GM12878 (cell line): Measurements from ENCODE around the gene SLC4A5. TPM values are rescaled to one million over a fixed set of nuclear protein-coding genes. Genes with fewer than 3 reads are reported as not detected.

Experiments used
- ATAC-seq: fragments of 200-7000 bp; cut with Tn5 transposase; 3 replicates; pipeline ENCODE4 v1.9.1; 2020; ENCODE audit warnings: mild to moderate bottlenecking, moderate library complexity
- BruUV-seq: library from RNA; stranded (reverse); fragments of 400-500 nt; replicated peaks from 2 replicates; lab custom pipeline; 2021; lab: Mats Ljungman, UMichigan
- CTCF ChIA-PET: fragments of 300-600 bp; sonication (Branson Sonifier 250); formaldehyde crosslinking; extraction: SDS; loops from one replicate; lab custom pipeline; 2021; ENCODE audit warnings: inconsistent platforms; lab: Yijun Ruan, JAX
- POLR2A ChIA-PET: fragments of 350-600 bp; formaldehyde crosslinking; extraction: SDS; loops from one replicate; lab custom pipeline; 2021; ENCODE audit warnings: inconsistent platforms; lab: Charles Lee
- RAD21 ChIA-PET: fragments of 300-600 bp; sonication (Branson Sonifier 250); formaldehyde crosslinking; loops from one replicate; lab custom pipeline; 2023; ENCODE audit warnings: antibody characterized with exemption; ENCODE audit not compliant: unreplicated experiment; lab: Charles Lee
- SMC1A ChIA-PET: fragments of 300-600 bp; sonication (Branson Sonifier 250); formaldehyde crosslinking; loops from one replicate; lab custom pipeline; 2023; ENCODE audit not compliant: unreplicated experiment, uncharacterized antibody; lab: Charles Lee
- DNase-seq: peaks from one replicate; pipeline ENCODE4 v3.0.0-alpha.2; 2011; ENCODE audit warnings: low read depth, low spot score
- FAIRE-seq: peaks from 3 replicates; lab custom pipeline; 2011; peaks lifted over from hg19 to GRCh38; lab: Jason Lieb, UNC
- H2AFZ ChIP-seq: 2 replicates; pipeline ENCODE4 v1.6.0; 2011; ENCODE audit warnings: low read depth, low read length, control low read depth; ENCODE audit not compliant: control insufficient read depth
- H3K27ac ChIP-seq: 2 replicates; pipeline ENCODE4 v1.5.1; 2011; ENCODE audit warnings: control low read depth; ENCODE audit not compliant: control insufficient read depth, insufficient read depth
- H3K27me3 ChIP-seq, 2 experiments: replicated peaks in 1 of 2; 2 replicates each; pipeline versions ENCODE4 v1.6.0 to v1.6.1; 2011; ENCODE audit warnings: low read length in 1 of 2; ENCODE audit not compliant: control insufficient read depth in 2 of 2, insufficient read depth in 2 of 2
- H3K36me3 ChIP-seq, 2 experiments: 2 replicates each; pipeline ENCODE4 v1.5.1; 2011; ENCODE audit warnings: low read length in 1 of 2; ENCODE audit not compliant: control insufficient read depth in 2 of 2, insufficient read depth in 2 of 2
- H3K4me1 ChIP-seq: 2 replicates; pipeline ENCODE4 v1.6.1; 2011; ENCODE audit warnings: mild to moderate bottlenecking, low read length, moderate library complexity, mixed read lengths; ENCODE audit not compliant: control insufficient read depth, insufficient read depth
- H3K4me2 ChIP-seq: 2 replicates; pipeline ENCODE4 v1.6.0; 2011; ENCODE audit warnings: control low read depth; ENCODE audit not compliant: control insufficient read depth, insufficient read depth
- H3K4me3 ChIP-seq: fragments of 200-600 bp; sonication (generic); 2 replicates; pipeline ENCODE4 v1.5.1; 2016
- H3K79me2 ChIP-seq: 2 replicates; pipeline ENCODE4 v1.6.0; 2011; ENCODE audit warnings: low read length; ENCODE audit not compliant: control insufficient read depth, insufficient read depth
- H3K9ac ChIP-seq: 2 replicates; pipeline ENCODE4 v1.8.0; 2011; ENCODE audit warnings: low read length, control low read depth, mixed read lengths; ENCODE audit not compliant: control insufficient read depth, insufficient read depth
- H3K9me3 ChIP-seq: replicated peaks from 3 replicates; pipeline ENCODE4 v1.5.1; 2011; ENCODE audit warnings: mild to moderate bottlenecking, low read length; ENCODE audit not compliant: control insufficient read depth, insufficient read depth
- H4K20me1 ChIP-seq: 2 replicates; pipeline ENCODE4 v1.6.0; 2011; ENCODE audit not compliant: control insufficient read depth, insufficient read depth
- BACH1 ChIP-seq: fragments of 450-650 bp; IDR thresholded peaks from 2 replicates; pipeline ENCODE4 v1.6.1; 2017; ENCODE audit warnings: mild to moderate bottlenecking, borderline replicate concordance
- CBFB ChIP-seq: IDR thresholded peaks from 2 replicates; pipeline ENCODE4 v1.6.1; 2016; ENCODE audit warnings: antibody characterized with exemption, low read depth
- CREB1 ChIP-seq: IDR thresholded peaks from 2 replicates; pipeline ENCODE4 v1.6.1; 2012; ENCODE audit warnings: low read depth, mild to moderate bottlenecking, inconsistent platforms
- EED ChIP-seq: sonication (generic); IDR thresholded peaks from 2 replicates; pipeline ENCODE4 v1.6.1; 2016; ENCODE audit warnings: antibody characterized with exemption, low read depth
- FOS ChIP-seq: IDR thresholded peaks from 3 replicates; pipeline ENCODE4 v1.6.1; 2011; ENCODE audit warnings: borderline replicate concordance; ENCODE audit not compliant: insufficient read length; ENCODE audit errors: extremely low read depth
- FOXK2 ChIP-seq: fragments of 450-650 bp; IDR thresholded peaks from 2 replicates; pipeline ENCODE4 v1.6.1; 2017; ENCODE audit warnings: mild to moderate bottlenecking, moderate library complexity
- HCFC1 ChIP-seq: fragments of 150-350 bp; IDR thresholded peaks from 2 replicates; pipeline ENCODE4 v1.6.1; 2014; ENCODE audit warnings: low read length
- HDAC6 ChIP-seq: fragments of 200-600 bp; sonication (generic); IDR thresholded peaks from one replicate; pipeline ENCODE4 v1.8.0; 2017; ENCODE audit warnings: antibody characterized with exemption; ENCODE audit not compliant: unreplicated experiment
- KAT2A ChIP-seq: conservative IDR thresholded peaks from 2 replicates; pipeline ENCODE4 v1.6.1; 2011; ENCODE audit warnings: low read depth, low read length; ENCODE audit not compliant: control insufficient read depth
- KLF5 ChIP-seq: fragments of 450-650 bp; IDR thresholded peaks from 2 replicates; pipeline ENCODE4 v1.6.1; 2014; ENCODE audit warnings: mild to moderate bottlenecking; ENCODE audit not compliant: partially characterized antibody
- MLLT1 ChIP-seq: fragments of 450-650 bp; IDR thresholded peaks from 2 replicates; pipeline ENCODE4 v1.6.1; 2016; ENCODE audit warnings: mild to moderate bottlenecking
- MTA3 ChIP-seq: IDR thresholded peaks from 2 replicates; pipeline ENCODE4 v1.6.1; 2012; ENCODE audit warnings: low read length, inconsistent platforms, borderline replicate concordance
- NFXL1 ChIP-seq: fragments of 450-650 bp; IDR thresholded peaks from 2 replicates; pipeline ENCODE4 v1.6.1; 2017; ENCODE audit warnings: antibody characterized with exemption, mild to moderate bottlenecking, borderline replicate concordance
- POU2F2 ChIP-seq: IDR thresholded peaks from 3 replicates; pipeline ENCODE4 v1.6.1; 2011; ENCODE audit warnings: low read depth, mild to moderate bottlenecking, low read length, borderline replicate concordance
- RFX5 ChIP-seq: IDR thresholded peaks from 2 replicates; pipeline ENCODE4 v1.6.1; 2011; ENCODE audit warnings: low read depth, low read length, improper control_type of control experiment
- TBL1XR1 ChIP-seq: IDR thresholded peaks from 2 replicates; pipeline ENCODE4 v1.6.1; 2012; ENCODE audit warnings: low read depth, low read length, improper control_type of control experiment
- ZBTB33 ChIP-seq: fragments of 450-650 bp; IDR thresholded peaks from 2 replicates; pipeline ENCODE4 v1.6.1; 2017; ENCODE audit warnings: mild to moderate bottlenecking
- ZNF207 ChIP-seq: fragments of 450-650 bp; IDR thresholded peaks from 2 replicates; pipeline ENCODE4 v1.6.1; 2014; ENCODE audit warnings: antibody characterized with exemption, mild to moderate bottlenecking, borderline replicate concordance
- ZNF592 ChIP-seq: fragments of 450-650 bp; IDR thresholded peaks from 2 replicates; pipeline ENCODE4 v1.6.1; 2017; ENCODE audit warnings: mild to moderate bottlenecking, moderate library complexity
- WGBS: methylation state at CpG from one replicate; pipeline ENCODE4 v1.1.6; 2016; ENCODE audit warnings: low lambda C conversion rate; ENCODE audit not compliant: insufficient replicate concordance, insufficient coverage; ENCODE audit errors: missing lambda C conversion rate; 5-methylcytosine and 5-hydroxymethylcytosine counted together
- in situ Hi-C: fragments of 300-500 bp; cut with MboI; formaldehyde crosslinking; loops from 9 replicates; pipeline ENCODE4 v1.14.3; 2018; ENCODE audit warnings: mixed read lengths
- intact Hi-C: fragments of 100-400 bp; cut with micrococcal nuclease; formaldehyde crosslinking; loops from one replicate; pipeline ENCODE4 v1.14.2; 2022; ENCODE audit not compliant: unreplicated experiment
- polyA plus RNA-seq, 11 experiments: library from polyadenylated mRNA; depleted of rRNA in 4 of 11; unstranded in 6 of 11; stranded (reverse) in 5 of 11; fragments of >200 nt; fragmentation: Nextera tagmentation in 4 of 11; fragmentation: Illumina TruSeq in 1 of 11; extraction: Ambion mirVana in 4 of 11; extraction: Trizol in 1 of 11; gene quantifications; 1 replicate in 1 of 11; 2 replicates in 10 of 11; pipeline versions ENCODE4 v1.2.1 to v1.2.3, GENCODE V29; 2011 to 2016; ENCODE audit warnings: inconsistent platforms in 2 of 11, missing spikeins in 2 of 11, low read depth in 1 of 11
- total RNA-seq, 4 experiments: library from RNA; depleted of rRNA in 3 of 4; stranded (reverse); fragments of >200 nt in 3 of 4; fragmentation: Illumina TruSeq in 1 of 4; extraction: Trizol in 1 of 4; gene quantifications; 2 replicates each; pipeline versions ENCODE4 v1.2.1 to v1.2.3, GENCODE V29; 2013 to 2021

SLC4A5 gene
- total and polyA plus RNA-seq, 10 of the 15 experiments (the other 5 are each of a cell fraction or from before 2014, with no cell fraction given) = 0.15 to 4.7 (median 1.6) TPM

GRCh38 chr2:74366036-74366435 is 22.8 kb upstream of the SLC4A5 start:
- H3K27ac ChIP-seq = no peak overlapping the region
- no peaks in the 10 kb centered on the region for H3K27me3 ChIP-seq
- ChIA-PET RAD21 (no interaction called here), POLR2A (interaction anchor here (0.6 kb wide), 1 partner anchor 188 kb away, joined by 5 read pairs; no protein-coding TSS in a partner anchor), CTCF (no interaction called here), SMC1A (interaction anchor here (1.9 kb wide), 1 partner anchor 16 kb away, joined by 6 read pairs; no protein-coding TSS in a partner anchor)
- no peak for FAIRE-seq
- TF ChIP-seq ZNF207 (no peak), ZBTB33 (no peak), HCFC1 (no peak), CBFB (no peak), RFX5 (no peak), KLF5 (no peak), POU2F2 (no peak), BACH1 (no peak), ZNF592 (no peak), FOS (no peak), KAT2A (no peak), FOXK2 (no peak), MLLT1 (no peak), MTA3 (no peak), NFXL1 (no peak), TBL1XR1 (no peak), EED (no peak), CREB1 (no peak), HDAC6 (no peak)
- H4K20me1 ChIP-seq = no peaks in the 10 kb centered on the region
- ATAC-seq = no peak
- intact Hi-C loops (no loop called here), in situ Hi-C loops (no loop called here)
- no peaks in the 10 kb centered on the region for H3K9me3 ChIP-seq
- H3K4me3 ChIP-seq = no peak overlapping the region
- no peak overlapping the region for H3K9ac ChIP-seq
- 77% methylated on average over 3 of the region's 3 CpGs for WGBS
- no TSS peak for BruUV-seq
- no peaks in the 10 kb centered on the region for H3K4me1 ChIP-seq
- no peaks in the 10 kb centered on the region for H3K79me2 ChIP-seq
- peaks cover 35 to 53% of the 10 kb centered on the region in 2 experiments; a peak in 3 of 4 replicates for H3K36me3 ChIP-seq
- H2AFZ ChIP-seq = no peak overlapping the region
- H3K4me2 ChIP-seq = no peak overlapping the region
- DNase-seq = no peak
